ENCODE results near the gene KIF20A.

Gene KIF20A

DNA sequence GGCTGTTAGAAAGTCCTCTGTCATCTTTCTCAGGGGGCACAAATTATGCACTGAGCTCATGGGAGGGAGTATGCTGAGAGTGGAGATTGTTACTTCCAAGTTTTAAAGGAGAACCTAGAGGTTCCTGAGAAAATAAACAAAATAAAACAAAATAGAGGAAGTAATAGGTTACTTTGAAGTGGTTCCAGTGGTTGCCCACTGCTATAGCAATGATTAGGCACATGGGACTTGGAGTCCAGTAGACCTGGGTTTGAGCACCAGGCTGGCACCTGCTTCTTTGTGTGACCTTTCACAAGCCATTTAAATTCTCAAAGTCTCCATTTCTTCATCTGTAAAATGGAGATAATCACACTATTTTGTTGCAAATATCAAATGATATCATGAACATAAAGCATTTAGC is 48.0 kb downstream of the KIF20A start:
- DNase-seq (no peak), ATAC-seq (no peak)
- peaks cover 6% of the 10 kb centered on the region for H3K4me1 Mint-ChIP-seq
- H3K27ac Mint-ChIP-seq = no peak overlapping the region
- H3K27me3 Mint-ChIP-seq = peaks cover 18% of the 10 kb centered on the region
- H3K4me3 Mint-ChIP-seq = no peak overlapping the region
- H3K9me3 Mint-ChIP-seq = peaks cover 0 to 4% of the 10 kb centered on the region in 2 donors

GRCh38 chr5:138229387-138229786 is 50.5 kb downstream of the KIF20A start:
- H3K9me3 Mint-ChIP-seq = peaks cover 0 to 4% of the 10 kb centered on the region in 2 donors
- H3K27ac Mint-ChIP-seq = no peak overlapping the region
- DNase-seq (no peak), ATAC-seq (no peak)
- H3K4me3 Mint-ChIP-seq = no peak overlapping the region
- H3K27me3 Mint-ChIP-seq = peaks cover 6% of the 10 kb centered on the region
- no peaks in the 10 kb centered on the region for H3K4me1 Mint-ChIP-seq

DNA sequence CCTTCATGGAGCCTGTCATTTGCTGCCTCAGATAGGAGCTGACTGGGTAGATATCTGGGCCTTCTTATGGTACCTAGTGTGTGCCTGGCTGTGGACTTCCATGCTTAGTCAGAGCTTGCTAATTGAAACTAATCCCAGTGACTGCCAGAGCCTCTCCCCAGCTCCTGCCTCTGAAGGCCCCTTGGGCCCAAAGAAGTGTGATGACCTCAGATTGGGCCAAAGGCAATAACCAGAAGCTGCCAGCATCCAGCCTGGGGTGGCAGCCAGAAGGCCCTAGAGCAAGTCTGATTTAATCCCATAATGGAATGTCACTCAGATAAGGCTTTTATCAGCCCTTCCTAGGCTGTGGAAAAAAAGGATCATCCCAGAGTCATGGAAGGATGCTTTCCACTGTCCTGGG is 51.3 kb downstream of the KIF20A start:
- peaks cover 0 to 4% of the 10 kb centered on the region in 2 donors for H3K9me3 Mint-ChIP-seq
- peaks cover 15% of the 10 kb centered on the region for H3K27me3 Mint-ChIP-seq
- H3K4me3 Mint-ChIP-seq = no peak overlapping the region
- ATAC-seq = no peak
- no peak overlapping the region for H3K27ac Mint-ChIP-seq
- no peaks in the 10 kb centered on the region for H3K4me1 Mint-ChIP-seq
- DNase-seq = no peak

DNA sequence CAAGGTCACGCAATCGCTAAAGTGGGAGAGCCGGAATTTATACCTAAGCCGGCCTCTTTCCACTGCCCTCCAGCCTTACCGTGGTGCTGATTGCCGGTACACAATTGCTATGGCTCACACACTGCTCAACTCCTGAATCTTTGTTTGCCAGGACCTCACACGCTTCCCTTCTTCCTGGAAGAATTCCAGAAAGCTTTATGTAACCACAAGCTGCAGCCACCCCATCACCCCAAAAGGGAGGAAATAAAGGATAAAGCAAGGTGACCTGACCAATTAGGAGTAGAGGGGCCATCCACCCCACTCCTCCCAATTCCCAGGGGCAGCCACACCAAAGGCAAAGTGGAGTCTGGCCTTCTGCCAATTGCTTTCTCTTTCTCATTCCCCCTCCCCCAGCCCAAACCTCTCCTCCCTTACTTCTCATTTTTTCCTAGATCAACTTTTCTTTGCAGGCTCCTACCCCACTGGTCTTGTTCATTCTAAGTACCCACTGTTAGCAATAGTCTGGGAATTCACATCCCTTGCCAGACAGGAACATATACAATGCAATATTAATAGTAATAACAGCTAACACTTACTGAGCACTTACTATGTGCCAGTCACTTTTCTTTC is 52.2 kb downstream of the KIF20A start:
- H3K4me1 Mint-ChIP-seq = no peaks in the 10 kb centered on the region
- DNase-seq (no peak), ATAC-seq (no peak)
- peaks cover 0 to under 1% of the 10 kb centered on the region in 2 donors for H3K9me3 Mint-ChIP-seq
- peaks cover 15% of the 10 kb centered on the region for H3K27me3 Mint-ChIP-seq
- no peak overlapping the region for H3K27ac Mint-ChIP-seq
- H3K4me3 Mint-ChIP-seq = no peak overlapping the region

DNA sequence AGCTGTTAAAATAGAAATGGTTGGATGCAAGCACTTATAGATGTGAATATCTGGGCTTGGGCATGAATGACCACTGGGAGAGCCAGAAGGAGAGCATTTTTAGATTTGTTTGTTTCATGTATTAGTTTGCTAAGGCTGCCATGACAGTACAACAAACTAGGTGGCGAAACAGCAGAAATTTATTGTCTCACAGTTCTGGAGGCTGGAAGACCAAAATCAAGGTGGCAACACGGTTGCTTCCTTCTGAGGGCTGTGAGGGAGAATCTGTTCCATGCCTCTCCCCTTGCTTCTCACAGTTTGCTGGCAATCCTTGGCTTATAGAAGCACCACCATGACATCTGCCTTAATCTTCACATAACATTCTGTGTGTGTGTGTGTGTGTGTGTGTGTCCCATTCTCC is 54.4 kb downstream of the KIF20A start:
- no peak for ATAC-seq
- Mint-ChIP-seq H3K4me1 (no peaks in the 10 kb centered on the region), H3K27ac (peak overlapping the region in 1 of 2 donors; percentile 16), H3K4me3 (no peak overlapping the region), H3K27me3 (peaks cover 15% of the 10 kb centered on the region), H3K9me3 (no peaks in the 10 kb centered on the region)
- no peak for DNase-seq

- no peaks in the 10 kb centered on the region for H3K9me3 Mint-ChIP-seq
- no peak for DNase-seq
Observed at GRCh38 chr5:138234651-138235050, 55.7 kb downstream of the KIF20A start.

More at GRCh38 chr5:138234651-138235050, 55.7 kb downstream of the KIF20A start:
- H3K27ac Mint-ChIP-seq = no peak overlapping the region
- H3K4me1 Mint-ChIP-seq = no peaks in the 10 kb centered on the region
- ATAC-seq = no peak
- peaks cover 29% of the 10 kb centered on the region for H3K27me3 Mint-ChIP-seq
- no peak overlapping the region for H3K4me3 Mint-ChIP-seq

Data from stimulated activated naive CD8-positive, alpha-beta T cell treated with anti-CD3 and anti-CD28 coated beads, Interleukin-15, amount 100 ng/mL, for 72 hours (primary cell).